GM12878 (cell line): ENCODE data around the gene SLC5A6.

Experiments
- POLR2A ChIP-seq: IDR thresholded peaks from 2 replicates; pipeline ENCODE4 v1.6.1; 2011; ENCODE audit warnings: low read depth, mild to moderate bottlenecking, low read length
- TAF1 ChIP-seq: IDR thresholded peaks from 2 replicates; pipeline ENCODE4 v1.6.1; 2011; ENCODE audit warnings: mild to moderate bottlenecking, low read depth, low read length, borderline replicate concordance
- TF ChIP-seq, protein P1 (sequence below), 3 experiments: IDR thresholded peaks in 2 of 3; conservative IDR thresholded peaks in 1 of 3; 2 replicates each; pipeline ENCODE4 v1.5.1; 2011; ENCODE audit warnings: low read depth in 3 of 3, low read length in 3 of 3, mild to moderate bottlenecking in 3 of 3, control low read depth in 2 of 3, moderate library complexity in 2 of 3, inconsistent platforms in 1 of 3, mixed read lengths in 1 of 3; ENCODE audit not compliant: control insufficient read depth in 2 of 3, insufficient read depth in 1 of 3; ENCODE audit errors: extremely low read depth in 1 of 3

DNA sequence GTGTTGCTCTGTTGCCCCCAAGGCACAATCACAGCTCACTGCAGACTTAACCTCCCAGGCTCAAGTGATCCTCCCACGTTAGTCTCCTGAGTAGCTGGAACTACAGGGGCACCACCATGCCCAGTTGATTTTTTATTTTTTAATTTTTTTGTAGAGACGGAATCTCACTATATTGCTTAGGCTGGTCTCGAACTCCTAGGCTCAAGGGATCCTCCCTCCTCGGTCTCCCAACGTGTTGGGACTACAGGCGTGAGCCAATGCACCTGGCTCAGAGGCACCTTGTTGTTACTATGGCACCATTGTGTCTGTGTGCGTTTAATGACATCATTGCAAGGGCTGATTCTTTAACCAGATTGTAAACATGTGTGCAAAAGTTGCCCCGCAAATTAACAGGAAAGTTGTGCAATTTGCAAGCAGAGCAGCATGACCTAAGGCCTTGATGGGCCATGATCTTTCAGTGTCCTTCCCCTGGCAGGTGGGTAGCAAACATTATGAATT is 40.7 kb downstream of the SLC5A6 start:
- TF ChIP-seq TAF1 (no peak), POLR2A (no peak)
- TF ChIP-seq, protein P1, sequence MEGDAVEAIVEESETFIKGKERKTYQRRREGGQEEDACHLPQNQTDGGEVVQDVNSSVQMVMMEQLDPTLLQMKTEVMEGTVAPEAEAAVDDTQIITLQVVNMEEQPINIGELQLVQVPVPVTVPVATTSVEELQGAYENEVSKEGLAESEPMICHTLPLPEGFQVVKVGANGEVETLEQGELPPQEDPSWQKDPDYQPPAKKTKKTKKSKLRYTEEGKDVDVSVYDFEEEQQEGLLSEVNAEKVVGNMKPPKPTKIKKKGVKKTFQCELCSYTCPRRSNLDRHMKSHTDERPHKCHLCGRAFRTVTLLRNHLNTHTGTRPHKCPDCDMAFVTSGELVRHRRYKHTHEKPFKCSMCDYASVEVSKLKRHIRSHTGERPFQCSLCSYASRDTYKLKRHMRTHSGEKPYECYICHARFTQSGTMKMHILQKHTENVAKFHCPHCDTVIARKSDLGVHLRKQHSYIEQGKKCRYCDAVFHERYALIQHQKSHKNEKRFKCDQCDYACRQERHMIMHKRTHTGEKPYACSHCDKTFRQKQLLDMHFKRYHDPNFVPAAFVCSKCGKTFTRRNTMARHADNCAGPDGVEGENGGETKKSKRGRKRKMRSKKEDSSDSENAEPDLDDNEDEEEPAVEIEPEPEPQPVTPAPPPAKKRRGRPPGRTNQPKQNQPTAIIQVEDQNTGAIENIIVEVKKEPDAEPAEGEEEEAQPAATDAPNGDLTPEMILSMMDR (IDR thresholded peaks at IDR 0.05 in 2 of 3, conservative IDR thresholded peaks at IDR 0.05 in 1 of 3; ENCODE audit: control insufficient read depth in 2 of 3, extremely low read depth in 1 of 3, insufficient read depth in 1 of 3, low read depth in 3 of 3, low read length in 3 of 3), result no peak
